RPMI7951 (cell line): ENCODE measurements around the gene AP3B1. TPM values are rescaled to one million over a fixed set of nuclear protein-coding genes. Genes with fewer than 3 reads are reported as not detected.

Experiments
- DNase-seq: peaks from one replicate; pipeline ENCODE4 v3.0.0-alpha.2; 2012; ENCODE audit warnings: low read depth
- total RNA-seq: library from RNA; depleted of rRNA; stranded (reverse); fragments of >200 nt; shearing (Covaris generic); gene quantifications from 2 replicates; pipeline ENCODE4 v1.2.3, GENCODE V29; 2014; rRNA removed

The AP3B1 gene
- total RNA-seq, 1 experiment from 2014 or later = 74.5 TPM

GRCh38 chr5:77971776-77972468 is 322.6 kb downstream of the AP3B1 start:
- DNase-seq = no peak

GRCh38 chr5:77970891-77971290 is 323.6 kb downstream of the AP3B1 start:
- DNase-seq = no peak

- DNase-seq = no peak
These were observed 330.7 kb downstream of the AP3B1 start for GRCh38 chr5:77963795-77964194.

GRCh38 chr5:77960863-77961396 is 333.6 kb downstream of the AP3B1 start:
- peak; percentile 41 for DNase-seq

- peak; percentile 10 for DNase-seq
These were observed 334.2 kb downstream of the AP3B1 start for GRCh38 chr5:77960305-77960704.

GRCh38 chr5:77958642-77959330 is 335.7 kb downstream of the AP3B1 start:
- DNase-seq = no peak

GRCh38 chr5:77957931-77958521 is 336.5 kb downstream of the AP3B1 start:
- DNase-seq = peak; percentile 28

GRCh38 chr5:77957516-77957915 is 337.0 kb downstream of the AP3B1 start:
- no peak for DNase-seq

GRCh38 chr5:77957081-77957480 is 337.4 kb downstream of the AP3B1 start:
- DNase-seq = no peak

- DNase-seq = no peak
These were observed 338.9 kb downstream of the AP3B1 start for GRCh38 chr5:77955577-77955976.

GRCh38 chr5:77953374-77953773 is 341.1 kb downstream of the AP3B1 start:
- no peak for DNase-seq

- peak; percentile 43 for DNase-seq
These were observed 341.8 kb downstream of the AP3B1 start for GRCh38 chr5:77952636-77953212.

Other genes starting within 250 kb of the AP3B1 start
- 51.8 and 53.6 TPM in 2 replicates for gene SCAMP1, start 65.9 kb upstream of the AP3B1 start, total RNA-seq